Activated CD4-positive, alpha-beta T cell treated with anti-CD3 and anti-CD28 coated beads, Interleukin-2, amount 10 ng/mL, durations not matched to agents 24 days and 14 days (primary cell): ENCODE data around the gene BBOF1. TPM values are rescaled to one million over a fixed set of nuclear protein-coding genes. Genes with fewer than 3 reads are reported as not detected.

Experiments
- DNase-seq: peaks from one replicate; pipeline ENCODE4 v3.0.0; 2022
- H3K27ac Mint-ChIP-seq: one replicate; pipeline ENCODE4 v1.8.0; 2022; ENCODE audit warnings: mild to moderate bottlenecking, mixed read lengths
- H3K27me3 Mint-ChIP-seq: one replicate; pipeline ENCODE4 v1.8.0; 2022; ENCODE audit warnings: mixed read lengths
- H3K36me3 Mint-ChIP-seq: one replicate; pipeline ENCODE4 v1.8.0; 2022; ENCODE audit warnings: low read depth, mild to moderate bottlenecking, mixed read lengths
- H3K4me1 Mint-ChIP-seq: one replicate; pipeline ENCODE4 v1.8.0; 2021; ENCODE audit warnings: mixed read lengths
- H3K4me3 Mint-ChIP-seq: one replicate; pipeline ENCODE4 v1.8.0; 2022; ENCODE audit warnings: mild to moderate bottlenecking, moderate library complexity, mixed read lengths
- H3K9me3 Mint-ChIP-seq: one replicate; pipeline ENCODE4 v1.8.0; 2021; ENCODE audit warnings: mixed read lengths
- intact Hi-C: fragments of 100-400 bp; cut with micrococcal nuclease; formaldehyde crosslinking; loops from one replicate; pipeline ENCODE4 v1.15.1; 2023
- total RNA-seq: library from RNA; stranded (reverse); gene quantifications from 2 replicates; pipeline ENCODE4 v1.2.3, GENCODE V29; 2022

The BBOF1 gene
- total RNA-seq, 1 donor from 2014 or later: 0.72 TPM

DNA sequence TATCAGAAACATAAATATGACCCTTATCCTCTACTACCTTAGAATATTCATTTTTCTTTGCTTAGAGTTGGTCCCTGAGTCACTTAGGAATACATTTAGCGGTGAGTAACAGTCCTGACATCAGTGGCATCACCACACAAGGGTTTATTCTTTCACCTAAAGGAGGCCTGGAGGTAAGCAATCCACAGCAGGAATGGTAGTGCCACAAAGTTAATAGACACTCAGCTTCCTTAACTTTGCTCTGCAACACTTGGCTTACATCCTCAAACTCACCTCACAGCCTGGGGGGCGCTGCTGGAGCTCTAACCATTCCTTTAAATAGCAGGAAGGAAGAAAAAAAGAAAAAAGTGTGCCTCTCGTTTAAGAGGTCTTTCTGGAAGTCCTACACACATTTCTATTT, 29.1 kb downstream of the BBOF1 start:
- Mint-ChIP-seq H3K9me3 (no peaks in the 10 kb centered on the region), H3K27me3 (no peaks in the 10 kb centered on the region), H3K4me1 (no peaks in the 10 kb centered on the region), H3K4me3 (no peak overlapping the region), H3K36me3 (no peaks in the 10 kb centered on the region), H3K27ac (no peak overlapping the region)
- intact Hi-C loops: no loop called here
- DNase-seq: no peak

DNA sequence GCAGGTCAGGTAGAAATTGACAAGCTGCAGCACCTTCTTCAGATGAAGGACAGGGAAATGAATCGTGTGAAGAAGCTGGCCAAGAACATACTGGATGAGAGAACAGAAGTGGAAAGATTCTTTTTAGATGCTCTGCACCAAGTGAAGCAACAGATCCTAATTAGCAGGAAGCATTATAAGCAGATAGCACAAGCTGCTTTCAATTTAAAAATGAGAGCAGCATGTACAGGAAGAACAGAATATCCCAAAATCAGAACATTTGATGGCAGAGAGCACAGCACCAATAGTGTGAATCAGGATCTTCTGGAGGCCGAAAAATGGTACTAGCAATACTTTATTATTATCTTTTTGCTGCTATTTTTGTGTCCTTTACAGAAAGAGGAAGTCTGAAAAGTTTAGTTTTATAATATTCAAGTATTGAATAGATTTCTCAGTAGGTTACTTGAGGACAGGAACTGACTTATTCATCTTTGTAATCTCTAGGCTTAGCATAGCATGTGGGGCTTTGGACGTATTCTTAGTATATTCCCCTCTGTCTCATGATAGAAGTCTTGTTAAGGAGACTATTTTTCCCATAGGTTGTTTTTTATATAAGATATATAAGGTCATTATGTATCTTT, 30.8 kb downstream of the BBOF1 start:
- Mint-ChIP-seq H3K36me3 (no peaks in the 10 kb centered on the region), H3K27me3 (no peaks in the 10 kb centered on the region), H3K4me3 (no peak overlapping the region), H3K27ac (no peak overlapping the region), H3K4me1 (no peaks in the 10 kb centered on the region), H3K9me3 (no peaks in the 10 kb centered on the region)
- intact Hi-C loops: no loop called here
- DNase-seq: no peak

DNA sequence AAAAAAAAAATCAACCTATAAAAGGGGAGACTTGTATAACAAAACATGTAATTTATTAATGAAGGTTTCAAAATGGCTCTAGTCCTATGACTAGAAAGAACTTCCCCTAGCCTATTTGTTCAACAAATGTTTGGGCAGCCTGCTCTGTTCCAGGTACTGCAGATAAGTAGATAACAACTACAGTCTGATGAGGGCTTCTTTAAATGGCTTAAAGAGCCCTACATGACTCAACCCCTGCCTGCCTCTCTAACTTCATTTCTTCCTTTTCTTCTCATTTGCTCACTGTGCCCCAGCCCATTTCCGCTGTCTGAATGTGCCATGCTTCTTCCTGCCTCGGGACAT, 43.6 kb downstream of the BBOF1 start:
- intact Hi-C loops: no loop called here
- Mint-ChIP-seq H3K27ac (no peak overlapping the region), H3K9me3 (no peaks in the 10 kb centered on the region), H3K36me3 (peaks cover 19% of the 10 kb centered on the region), H3K4me3 (no peak overlapping the region), H3K4me1 (no peaks in the 10 kb centered on the region), H3K27me3 (no peaks in the 10 kb centered on the region)
- DNase-seq: no peak

DNA sequence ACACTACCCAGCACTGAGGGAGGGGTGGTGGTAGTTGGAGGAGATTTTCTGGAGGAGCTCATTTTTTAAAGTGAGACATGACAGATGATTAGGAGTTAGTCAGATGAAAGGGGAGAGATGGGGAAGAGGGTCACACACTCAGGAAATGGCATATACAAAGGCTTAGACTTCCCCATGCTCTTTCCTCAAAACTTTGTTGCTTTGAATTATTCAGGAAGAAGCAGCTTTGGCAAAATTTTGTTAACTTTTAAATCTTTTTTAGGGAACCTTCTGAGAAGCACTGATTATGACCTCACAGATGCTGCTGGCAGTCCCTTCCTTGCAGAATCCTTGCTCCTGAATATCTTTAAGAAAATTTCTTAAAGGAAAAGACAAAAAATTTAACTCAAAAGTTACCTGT, 45.3 kb downstream of the BBOF1 start:
- no peaks in the 10 kb centered on the region for H3K27me3 Mint-ChIP-seq
- DNase-seq: no peak
- H3K36me3 Mint-ChIP-seq: peaks cover 21% of the 10 kb centered on the region
- H3K4me3 Mint-ChIP-seq: no peak overlapping the region
- no peaks in the 10 kb centered on the region for H3K4me1 Mint-ChIP-seq
- H3K27ac Mint-ChIP-seq: no peak overlapping the region
- intact Hi-C loops: no loop called here
- no peaks in the 10 kb centered on the region for H3K9me3 Mint-ChIP-seq

DNA sequence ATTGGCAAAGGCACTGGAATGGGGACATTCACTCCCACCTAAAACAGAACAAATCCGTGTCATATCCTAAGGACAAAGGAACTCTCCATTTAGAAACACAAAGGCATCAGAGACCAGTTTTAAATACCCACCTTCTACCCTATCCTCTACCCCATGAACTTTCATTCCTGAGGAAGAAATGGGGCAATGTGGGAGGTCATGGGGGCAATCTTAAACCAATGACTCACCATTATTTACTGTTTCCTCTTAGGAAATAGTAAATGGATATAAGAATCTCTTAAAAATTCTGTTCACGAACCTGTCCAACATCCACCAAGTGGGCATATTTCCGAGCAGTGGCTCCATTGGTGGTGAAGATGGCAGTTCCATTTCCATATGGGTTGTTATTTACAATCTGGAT, 45.7 kb downstream of the BBOF1 start:
- H3K27me3 Mint-ChIP-seq: no peaks in the 10 kb centered on the region
- intact Hi-C loops: no loop called here
- H3K27ac Mint-ChIP-seq: peak overlapping the region; percentile 24
- peaks cover 18% of the 10 kb centered on the region for H3K36me3 Mint-ChIP-seq
- H3K4me1 Mint-ChIP-seq: no peaks in the 10 kb centered on the region
- DNase-seq: no peak
- no peaks in the 10 kb centered on the region for H3K9me3 Mint-ChIP-seq
- no peak overlapping the region for H3K4me3 Mint-ChIP-seq

DNA sequence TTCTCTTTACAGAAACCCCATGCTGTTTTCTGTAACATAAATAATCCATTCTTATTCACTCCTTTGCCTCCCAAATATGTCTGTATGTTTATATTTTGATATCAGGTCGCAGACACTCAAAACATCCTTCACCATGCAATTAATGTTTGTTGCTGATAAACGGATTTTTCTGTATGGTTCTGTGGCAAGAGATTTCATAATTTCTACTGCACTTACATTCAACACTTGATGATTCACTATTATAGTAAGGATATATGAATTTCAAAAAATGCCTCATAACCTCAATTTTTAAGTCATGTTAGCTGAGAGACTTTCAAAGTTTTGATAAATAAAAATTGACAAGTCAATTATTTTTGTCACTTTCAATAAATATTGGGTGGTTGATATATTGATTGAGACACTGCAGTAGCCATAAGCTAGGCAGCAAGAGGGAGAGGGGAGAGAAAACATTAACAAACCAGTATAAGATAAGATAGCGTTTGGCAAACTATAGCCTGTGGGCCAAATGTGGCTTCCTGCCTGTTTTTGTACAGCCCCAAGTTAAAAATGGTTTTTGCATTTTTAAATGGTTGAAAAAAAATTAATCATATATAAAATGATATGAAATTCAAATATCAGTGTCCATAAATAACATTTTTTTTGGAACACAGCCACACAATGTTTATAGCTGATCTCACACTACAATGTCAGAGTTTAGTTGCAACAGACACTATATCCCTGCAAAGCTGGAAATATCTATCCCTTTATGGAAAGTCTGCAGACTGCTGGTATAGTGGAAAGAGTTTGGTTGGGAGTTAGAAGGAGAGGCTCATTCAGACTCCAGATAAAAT, 46.8 kb downstream of the BBOF1 start:
- H3K4me1 Mint-ChIP-seq: no peaks in the 10 kb centered on the region
- peaks cover 15% of the 10 kb centered on the region for H3K36me3 Mint-ChIP-seq
- intact Hi-C loops: no loop called here
- H3K27ac Mint-ChIP-seq: no peak overlapping the region
- no peaks in the 10 kb centered on the region for H3K9me3 Mint-ChIP-seq
- no peaks in the 10 kb centered on the region for H3K27me3 Mint-ChIP-seq
- H3K4me3 Mint-ChIP-seq: no peak overlapping the region
- DNase-seq: no peak

DNA sequence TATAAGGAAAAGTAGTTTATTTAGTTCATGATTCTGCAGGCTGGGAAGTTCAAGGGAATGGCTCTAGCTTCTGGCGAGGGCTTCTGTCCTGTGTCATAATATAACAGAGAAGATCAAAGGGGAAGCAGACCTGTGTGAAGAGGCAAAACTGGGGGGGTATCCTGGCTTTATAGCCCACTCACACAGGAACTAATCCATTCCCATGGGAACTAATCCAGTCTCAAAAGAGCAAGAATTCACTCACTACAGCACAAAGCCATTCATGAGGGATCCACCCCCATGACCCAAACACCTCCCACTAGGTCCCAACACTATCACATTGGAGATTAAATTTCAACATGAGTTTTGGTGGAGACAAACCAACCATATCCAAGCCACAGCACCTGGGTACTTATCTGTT, 58.3 kb downstream of the BBOF1 start:
- Mint-ChIP-seq H3K9me3 (no peaks in the 10 kb centered on the region), H3K4me1 (peaks cover 3% of the 10 kb centered on the region), H3K4me3 (no peak overlapping the region), H3K27me3 (no peaks in the 10 kb centered on the region), H3K36me3 (peaks cover 2% of the 10 kb centered on the region), H3K27ac (no peak overlapping the region)
- no peak for DNase-seq
- intact Hi-C loops: no loop called here

DNA sequence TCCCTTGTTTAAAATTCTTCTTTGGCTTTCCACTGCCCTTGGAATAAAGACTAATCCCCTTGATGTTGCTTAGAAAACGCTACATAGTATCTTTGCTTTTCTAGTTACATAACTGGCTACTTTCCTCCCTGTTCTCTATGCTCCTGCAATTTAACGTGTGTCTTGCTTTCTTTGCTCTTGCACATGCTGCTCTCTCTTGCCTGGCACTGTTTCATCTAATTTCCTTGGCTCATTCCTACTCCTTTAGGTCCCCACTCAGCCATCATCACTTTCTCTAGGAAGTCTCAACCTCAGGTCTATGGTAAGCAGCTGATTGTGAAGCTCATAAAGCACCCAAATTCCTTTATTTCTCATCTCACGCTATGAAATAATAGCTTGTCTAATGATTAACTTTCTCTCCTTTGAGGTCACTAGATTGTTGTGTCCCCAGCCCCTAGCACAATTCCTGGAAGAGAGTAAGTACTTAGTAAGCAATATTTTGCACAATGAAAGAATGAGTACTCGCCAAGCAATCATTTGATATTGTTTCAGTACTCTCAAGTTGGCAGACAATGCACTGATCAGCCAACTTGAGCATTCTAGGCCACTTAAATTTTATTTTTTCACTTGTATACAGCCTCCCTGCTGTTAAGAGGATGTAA, 61.8 kb downstream of the BBOF1 start:
- Mint-ChIP-seq H3K4me3 (no peak overlapping the region), H3K27ac (no peak overlapping the region), H3K9me3 (no peaks in the 10 kb centered on the region), H3K4me1 (peaks cover 23% of the 10 kb centered on the region), H3K27me3 (no peaks in the 10 kb centered on the region), H3K36me3 (peaks cover 4% of the 10 kb centered on the region)
- DNase-seq: no peak
- intact Hi-C loops: no loop called here

DNA sequence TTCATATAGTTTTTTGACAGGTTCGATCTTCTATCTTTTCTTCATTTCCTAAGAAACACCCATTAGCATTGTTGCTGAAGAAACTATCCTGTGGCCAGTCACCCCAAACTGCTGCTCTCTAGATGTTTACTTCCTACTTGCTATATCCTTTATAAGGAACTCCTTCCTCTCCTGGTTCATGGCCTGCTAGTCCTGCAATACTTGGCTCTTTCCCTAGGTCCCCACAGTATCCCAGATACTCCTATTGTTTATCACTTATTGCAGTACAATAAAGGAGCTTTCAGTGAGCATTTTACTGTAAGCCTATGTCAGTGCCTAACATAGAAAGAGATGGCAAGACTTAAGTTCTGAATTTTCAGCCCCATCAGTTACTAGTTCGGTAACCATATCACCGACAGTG, 62.3 kb downstream of the BBOF1 start:
- peaks cover 4% of the 10 kb centered on the region for H3K36me3 Mint-ChIP-seq
- no peaks in the 10 kb centered on the region for H3K9me3 Mint-ChIP-seq
- no peak for DNase-seq
- H3K27ac Mint-ChIP-seq: no peak overlapping the region
- H3K4me1 Mint-ChIP-seq: peaks cover 26% of the 10 kb centered on the region
- no peaks in the 10 kb centered on the region for H3K27me3 Mint-ChIP-seq
- intact Hi-C loops: no loop called here
- H3K4me3 Mint-ChIP-seq: no peak overlapping the region

DNA sequence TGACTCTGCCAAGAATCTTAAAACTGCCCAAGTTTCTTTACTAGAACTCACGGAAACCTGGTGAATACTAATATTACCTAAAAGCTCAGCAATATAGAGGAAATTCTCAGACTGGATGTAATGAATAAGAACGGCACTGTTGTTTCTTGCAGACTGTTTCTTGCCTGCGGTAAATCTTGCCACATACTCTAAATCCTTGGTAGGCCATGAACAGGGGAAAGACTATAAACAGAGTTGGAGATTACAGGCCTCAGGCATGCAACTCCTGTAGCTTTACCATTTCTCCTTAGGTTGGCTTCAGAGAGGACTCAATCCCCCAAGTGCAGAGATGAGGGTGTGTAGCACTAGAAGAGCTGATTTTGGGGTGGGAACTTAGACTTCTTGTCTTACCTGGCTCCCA, 64.0 kb downstream of the BBOF1 start:
- H3K4me1 Mint-ChIP-seq: peaks cover 29% of the 10 kb centered on the region
- intact Hi-C loops: no loop called here
- no peaks in the 10 kb centered on the region for H3K27me3 Mint-ChIP-seq
- no peaks in the 10 kb centered on the region for H3K9me3 Mint-ChIP-seq
- H3K4me3 Mint-ChIP-seq: peak overlapping the region; percentile 99
- peaks cover 4% of the 10 kb centered on the region for H3K36me3 Mint-ChIP-seq
- no peak for DNase-seq
- no peak overlapping the region for H3K27ac Mint-ChIP-seq

DNA sequence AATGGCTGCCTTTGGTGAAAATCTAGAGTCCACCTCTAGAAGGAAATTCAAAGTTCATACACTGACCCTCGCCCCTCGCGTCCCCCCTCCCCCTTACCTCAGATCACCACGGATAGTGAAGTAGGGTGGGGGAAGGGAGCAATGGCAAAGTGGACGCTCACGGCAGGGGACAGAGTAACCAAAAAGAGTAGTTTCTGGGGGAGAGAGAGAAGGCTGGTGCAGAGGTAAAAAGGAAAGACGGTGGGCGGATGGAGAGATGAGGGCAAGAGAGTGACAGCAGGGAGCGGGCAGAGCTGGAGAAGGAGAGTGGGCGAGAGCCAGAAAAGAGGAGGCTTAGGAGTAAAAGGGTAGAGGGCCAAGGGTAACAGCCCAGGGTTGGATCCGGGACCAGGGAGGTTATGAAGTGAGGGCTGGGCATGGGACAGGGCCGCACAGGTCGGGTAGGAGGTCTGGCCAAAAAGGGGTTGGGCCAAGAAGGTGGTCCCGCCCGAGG, 64.7 kb downstream of the BBOF1 start:
- H3K27me3 Mint-ChIP-seq: no peaks in the 10 kb centered on the region
- peaks cover 6% of the 10 kb centered on the region for H3K36me3 Mint-ChIP-seq
- intact Hi-C loops: loop anchor here (1.0 to 2.0 kb wide), 4 partner anchors 65 to 323 kb away; partner anchors contain the start of genes BBOF1, COQ6, ENTPD5 and FAM161B
- DNase-seq: no peak
- no peaks in the 10 kb centered on the region for H3K9me3 Mint-ChIP-seq
- peak overlapping the region; percentile 97 for H3K27ac Mint-ChIP-seq
- H3K4me3 Mint-ChIP-seq: peak overlapping the region; percentile 99
- peaks cover 31% of the 10 kb centered on the region for H3K4me1 Mint-ChIP-seq

DNA sequence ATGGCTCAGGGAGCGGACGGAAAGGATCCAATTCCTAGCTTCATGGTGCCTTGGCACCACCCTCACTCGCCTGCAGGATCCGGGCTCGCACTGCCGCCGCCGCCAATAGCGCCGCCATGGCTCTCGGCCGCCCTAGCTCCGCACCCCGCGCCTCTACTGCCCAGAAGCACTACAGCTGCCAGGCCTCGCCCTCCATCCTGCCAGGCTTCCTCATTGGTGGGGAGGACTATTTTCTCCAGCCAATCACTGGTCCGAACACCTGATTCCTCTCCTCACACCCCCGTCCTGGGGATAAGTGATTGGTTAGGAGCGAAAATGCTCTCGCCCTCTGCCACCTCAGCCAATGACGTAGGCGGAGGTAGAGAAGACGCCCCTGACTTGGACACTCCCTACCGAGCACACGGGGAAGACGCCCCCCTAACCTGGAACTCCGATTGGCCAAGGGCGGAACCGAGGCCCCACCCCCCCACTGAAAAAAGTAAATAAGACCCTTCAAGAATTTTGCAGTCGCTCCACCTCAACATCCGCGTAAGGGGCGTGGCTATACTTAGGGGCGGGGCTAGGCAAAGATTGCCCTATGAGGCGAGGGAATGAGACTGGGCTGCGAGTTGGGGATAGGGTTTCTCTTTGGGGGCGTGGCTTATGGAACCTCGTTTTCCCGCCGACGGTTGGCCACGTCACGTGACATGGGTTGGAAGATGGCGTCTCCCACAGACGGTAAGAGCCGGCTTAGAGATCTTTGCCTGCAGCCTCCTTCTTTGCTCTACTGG, 65.3 kb downstream of the BBOF1 start, which contains the start of the genes ALDH6A1 and LIN52:
Gene ALDH6A1 (minus strand): TSS at position 177 of the 770 bp plus-strand sequence. CDS start 59 bp downstream, at position 118.
Gene LIN52 (plus strand): TSS at position 680 of the 770 bp plus-strand sequence. CDS start 19 bp downstream, at position 699.
- intact Hi-C loops: loop anchor here (1.0 to 2.0 kb wide), 4 partner anchors 65 to 324 kb away; partner anchors contain the start of genes BBOF1, COQ6, ENTPD5 and FAM161B
- Mint-ChIP-seq H3K9me3 (no peaks in the 10 kb centered on the region), H3K36me3 (peaks cover 10% of the 10 kb centered on the region), H3K27me3 (no peaks in the 10 kb centered on the region), H3K4me1 (peaks cover 35% of the 10 kb centered on the region), H3K27ac (peak within 1 kb of the TSS; percentile 97), H3K4me3 (peak within 1 kb of the TSS; percentile 99)
- peak; percentile 100 for DNase-seq

DNA sequence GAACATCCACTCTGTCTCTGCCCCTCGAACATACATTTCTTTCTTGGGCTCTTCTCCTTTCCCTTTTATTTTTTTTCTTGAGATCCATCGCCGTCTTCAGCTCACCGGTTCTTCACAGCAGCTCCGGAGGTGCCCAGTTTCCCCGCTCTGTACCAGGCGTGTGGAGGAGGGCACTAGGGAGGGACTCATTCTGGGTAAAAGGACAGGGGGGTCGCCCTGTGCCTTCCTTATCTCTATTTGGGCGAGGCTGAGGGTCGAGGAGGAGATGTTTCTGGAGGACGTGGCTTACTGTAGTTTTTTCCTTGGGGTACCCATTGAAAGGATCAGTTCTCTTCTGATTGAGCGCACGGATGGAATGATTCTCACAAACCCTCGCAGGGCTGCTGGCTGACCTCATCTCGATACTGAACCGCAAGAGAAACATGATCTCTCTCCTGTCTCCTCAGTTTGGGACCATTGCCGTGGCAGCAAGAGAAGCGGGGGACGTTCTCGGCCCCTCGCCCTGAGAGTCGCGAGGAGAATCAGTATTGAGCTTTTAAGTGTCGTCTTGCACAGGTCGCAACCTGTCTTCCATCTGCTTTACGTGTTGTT, 66.0 kb downstream of the BBOF1 start:
- Mint-ChIP-seq H3K4me3 (peak overlapping the region; percentile 99), H3K4me1 (peaks cover 35% of the 10 kb centered on the region)
- DNase-seq: no peak

More for the DNA sequence above, 66.0 kb downstream of the BBOF1 start:
- Mint-ChIP-seq H3K36me3 (peaks cover 10% of the 10 kb centered on the region), H3K27ac (peak overlapping the region; percentile 97), H3K27me3 (no peaks in the 10 kb centered on the region), H3K9me3 (no peaks in the 10 kb centered on the region)
- intact Hi-C loops: loop anchor here (2.0 kb wide), 2 partner anchors 198 to 324 kb away; partner anchors contain the start of gene ZNF410
